HG03575 (cell line): ENCODE measurements around the gene HM13.
"Not testable (repeated sequence)": the region's sequence is repeated elsewhere in the genome, so short reads cannot be mapped to it uniquely, and the experiment has no call there.

ENCODE experiments used
- ATAC-seq: cut with Tn5 transposase; IDR thresholded peaks from one replicate; pipeline ENCODE4 v1.9.1; 2021; ENCODE audit not compliant: unreplicated experiment, insufficient number of reproducible peaks, low FRiP score; ENCODE audit errors: extremely low read depth

HM13 gene

DNA sequence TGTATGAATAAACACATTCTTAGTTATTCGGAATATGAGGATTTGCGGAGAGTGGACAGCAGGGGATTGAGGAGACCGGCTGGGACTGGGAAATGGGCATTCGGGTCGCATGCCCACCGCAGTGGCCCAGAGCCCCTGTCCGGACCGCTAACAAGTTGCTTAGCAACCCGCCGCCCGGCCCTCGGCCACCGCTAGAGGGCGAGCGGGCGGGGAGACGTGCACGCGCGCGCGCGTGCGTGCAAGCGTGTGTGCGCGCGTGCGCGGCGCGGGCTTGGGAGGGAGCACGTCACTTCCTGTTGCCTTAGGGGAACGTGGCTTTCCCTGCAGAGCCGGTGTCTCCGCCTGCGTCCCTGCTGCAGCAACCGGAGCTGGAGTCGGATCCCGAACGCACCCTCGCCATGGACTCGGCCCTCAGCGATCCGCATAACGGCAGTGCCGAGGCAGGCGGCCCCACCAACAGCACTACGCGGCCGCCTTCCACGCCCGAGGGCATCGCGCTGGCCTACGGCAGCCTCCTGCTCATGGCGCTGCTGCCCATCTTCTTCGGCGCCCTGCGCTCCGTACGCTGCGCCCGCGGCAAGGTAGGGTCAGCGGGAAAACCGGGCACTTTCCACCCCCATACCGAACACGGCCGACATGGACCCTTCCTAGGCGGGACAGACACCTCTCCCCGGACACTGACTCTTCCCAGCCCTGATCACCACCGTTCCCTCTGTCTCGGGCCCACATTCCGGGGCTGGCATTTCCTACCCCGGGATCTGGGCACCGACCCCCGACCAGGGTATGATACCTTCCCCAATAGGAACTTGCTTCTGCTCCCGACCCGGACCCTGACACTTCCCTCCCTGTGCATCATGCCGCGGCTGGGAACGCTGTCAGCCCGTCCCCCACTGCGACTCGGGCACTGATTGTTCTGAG, at the start of gene HM13:
TSS of gene HM13 (plus strand) at position 289 of the 918 bp plus-strand sequence. CDS start at position 399, 110 bp downstream.
- no peak for ATAC-seq

- not testable (repeated sequence) for ATAC-seq
Observed at GRCh38 chr20:31470946-31471345, 43.3 kb upstream of the HM13 start.

GRCh38 chr20:31472395-31473330, 41.6 kb upstream of the HM13 start:
- ATAC-seq, result no peak

- no peak for ATAC-seq
Observed at GRCh38 chr20:31473331-31474096, 40.7 kb upstream of the HM13 start.

DNA sequence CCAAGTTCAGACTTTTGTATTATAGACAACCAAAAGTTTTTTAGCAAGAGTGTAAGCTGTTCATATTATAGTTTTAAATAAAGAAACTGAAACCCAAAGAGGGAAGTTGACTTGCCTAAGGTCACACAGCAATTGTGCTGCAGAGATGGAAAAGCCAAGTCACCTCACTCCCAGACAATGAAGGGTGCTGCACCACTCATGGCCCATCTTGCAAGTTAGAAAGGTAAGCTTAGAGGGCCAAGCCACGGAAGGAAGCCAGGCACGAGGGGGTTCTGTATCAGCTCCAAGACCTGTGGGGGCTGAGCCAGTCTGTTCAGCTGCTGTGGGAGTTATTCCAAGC, 40.2 kb upstream of the HM13 start:
- ATAC-seq, result no peak

DNA sequence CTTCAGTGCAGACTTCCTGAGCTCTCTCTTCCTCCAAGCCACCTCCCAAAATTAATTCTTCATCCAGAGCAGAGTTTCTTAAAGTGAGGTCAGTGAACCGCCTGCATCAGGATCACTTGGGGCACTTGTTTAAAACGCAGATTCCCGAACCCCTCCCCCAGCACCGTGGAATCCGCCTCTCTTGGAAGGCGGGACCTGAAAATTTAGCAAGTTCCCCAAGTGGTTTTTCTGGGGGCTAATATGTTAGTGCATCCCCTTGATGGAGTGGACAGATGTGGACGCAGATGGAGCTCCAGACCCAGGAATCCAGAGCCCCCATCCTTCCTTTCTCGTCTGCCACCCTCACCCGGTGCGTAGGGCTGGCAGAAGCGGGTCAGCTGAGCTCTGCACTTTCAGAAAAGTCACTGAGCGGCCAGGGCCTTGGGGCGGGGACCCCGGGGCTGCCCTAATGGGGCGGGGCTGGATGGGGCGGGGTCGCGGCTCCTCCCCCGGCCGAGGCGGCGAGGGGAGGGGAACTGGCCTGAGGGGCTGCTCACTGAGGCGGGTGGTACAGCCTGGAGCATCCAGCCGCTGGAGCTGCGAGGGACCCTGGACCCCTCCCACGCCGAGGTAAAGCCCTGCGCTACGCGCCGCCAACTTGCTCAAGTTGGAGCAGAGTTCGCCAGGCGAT, 39.3 kb upstream of the HM13 start, which contains the start of the genes DEFB124 and REM1:
TSS of gene DEFB124 (minus strand) at position 370 of the 670 bp plus-strand sequence. CDS start 2,114 bp downstream, outside the sequence.
TSS of gene REM1 (plus strand) at position 531 of the 670 bp plus-strand sequence. CDS start 1,158 bp downstream, outside the sequence.
- ATAC-seq, result no peak

DNA sequence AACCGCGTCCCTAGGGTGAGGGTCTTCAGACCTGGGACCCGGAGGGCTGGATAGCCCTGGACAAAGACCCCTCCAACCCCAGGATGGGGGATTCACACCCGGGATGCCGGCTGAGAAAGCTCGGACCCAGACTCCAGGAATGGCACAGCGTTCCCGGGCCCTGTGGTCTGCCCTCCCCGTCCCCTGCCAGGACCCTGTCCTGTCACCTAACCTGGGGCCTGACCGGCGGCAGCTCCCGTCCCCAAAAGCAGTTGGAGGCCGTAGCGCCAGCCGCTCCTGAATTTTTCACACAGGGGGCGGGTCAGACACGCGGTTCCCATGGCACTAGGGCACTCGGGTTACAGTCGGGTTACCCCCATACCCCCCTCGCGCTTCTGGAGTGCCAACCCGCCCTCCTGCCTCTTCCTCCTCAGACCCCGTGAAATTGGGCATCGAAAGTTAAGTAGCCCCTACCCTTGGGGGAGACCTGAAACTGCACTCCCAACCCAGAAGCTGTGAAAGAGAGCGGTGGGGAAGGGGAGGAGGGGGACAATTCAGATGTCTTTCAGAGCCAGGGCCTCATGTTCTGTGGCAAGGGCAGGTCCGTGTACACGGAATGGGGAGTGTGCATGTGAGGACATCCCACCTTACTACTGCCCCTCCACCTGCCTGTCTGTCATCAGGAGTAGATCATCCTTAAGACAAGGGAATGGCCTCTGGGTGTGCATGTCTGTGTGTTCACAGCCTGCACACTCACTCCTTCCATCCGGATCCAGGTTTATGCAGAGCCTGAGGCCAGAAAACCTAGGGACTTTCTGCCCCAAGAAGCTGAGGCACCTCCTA, 38.6 kb upstream of the HM13 start:
- ATAC-seq, result no peak

- no peak for ATAC-seq
Observed at GRCh38 chr20:31476294-31476585, 38.0 kb upstream of the HM13 start.

GRCh38 chr20:31476643-31477215, 37.5 kb upstream of the HM13 start:
- no peak for ATAC-seq

DNA sequence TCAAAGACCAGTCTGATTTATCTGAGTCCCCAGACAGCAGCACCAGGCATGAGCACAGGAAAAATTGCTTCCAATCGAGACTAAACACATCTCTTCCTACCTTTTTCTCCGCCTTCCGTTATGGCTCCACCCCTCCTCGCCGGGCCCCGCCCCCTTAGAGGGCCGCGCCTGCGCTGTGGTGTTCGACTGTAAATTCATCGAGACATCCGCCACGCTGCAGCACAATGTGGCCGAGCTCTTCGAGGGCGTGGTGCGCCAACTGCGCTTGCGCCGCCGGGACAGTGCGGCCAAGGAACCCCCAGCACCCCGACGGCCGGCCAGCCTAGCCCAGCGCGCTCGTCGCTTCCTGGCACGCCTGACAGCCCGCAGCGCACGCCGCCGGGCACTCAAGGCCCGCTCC, 30.2 kb upstream of the HM13 start:
- ATAC-seq, result no peak

GRCh38 chr20:31485450-31486339, 28.5 kb upstream of the HM13 start:
- ATAC-seq, result no peak

DNA sequence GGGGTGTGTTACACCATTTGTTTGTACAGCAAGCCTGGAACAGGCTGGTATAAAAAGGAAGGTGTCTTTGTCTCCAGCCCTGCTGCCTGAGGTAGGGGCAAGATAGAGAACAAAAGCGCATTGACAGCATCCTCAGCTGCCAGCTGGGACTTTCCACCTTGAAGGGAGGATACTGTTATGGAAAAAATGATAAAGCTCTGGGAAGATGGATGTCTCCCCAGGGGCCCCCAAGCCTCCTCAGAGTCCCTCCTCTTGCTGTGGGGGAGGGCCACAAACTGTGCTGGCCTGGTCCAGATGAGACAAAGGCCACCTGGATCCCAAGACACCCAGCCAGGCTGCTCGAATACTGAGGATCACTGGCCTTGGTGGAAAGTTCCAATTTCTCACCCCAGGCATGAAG, 26.1 kb upstream of the HM13 start:
- ATAC-seq, result no peak

DNA sequence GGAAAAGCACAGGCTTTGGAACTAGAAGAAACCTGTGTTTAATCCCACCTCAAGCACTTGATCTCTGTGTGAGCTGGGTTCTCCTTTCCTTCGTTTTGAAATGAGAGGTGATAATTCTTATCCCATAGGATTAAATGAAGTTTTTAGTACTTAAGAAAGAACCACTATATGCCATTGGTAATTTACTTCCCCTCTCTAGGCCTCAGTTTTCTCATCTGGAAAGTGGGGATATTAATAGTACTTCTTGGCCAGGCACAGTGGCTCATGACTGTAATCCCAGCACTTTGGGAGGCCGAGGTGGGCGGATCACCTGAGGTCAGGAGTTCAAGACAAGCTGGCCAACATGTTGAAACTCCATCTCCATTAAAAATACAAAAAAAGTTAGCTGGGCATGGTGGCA, 25.1 kb upstream of the HM13 start:
- no peak for ATAC-seq

DNA sequence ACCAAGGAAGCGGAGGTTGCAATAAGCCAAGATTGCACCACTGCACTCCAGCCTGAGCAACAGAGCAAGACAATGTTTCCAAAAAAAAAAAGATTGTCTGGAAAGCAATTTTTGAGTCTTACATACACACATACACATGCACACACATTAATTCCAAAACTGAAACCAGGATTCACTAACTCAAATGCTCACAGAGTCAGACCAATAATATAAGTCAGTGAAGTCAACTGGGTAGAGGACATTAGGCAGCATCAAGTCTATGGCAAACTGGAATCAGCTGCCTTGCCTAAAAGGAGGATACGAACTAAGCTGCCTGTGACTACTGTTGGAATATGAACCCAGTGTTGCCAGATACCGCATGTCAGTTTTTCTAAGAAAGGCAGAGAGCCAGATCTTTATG, 23.5 kb upstream of the HM13 start:
- no peak for ATAC-seq

- no peak for ATAC-seq
Observed at GRCh38 chr20:31494131-31494530, 20.1 kb upstream of the HM13 start.

DNA sequence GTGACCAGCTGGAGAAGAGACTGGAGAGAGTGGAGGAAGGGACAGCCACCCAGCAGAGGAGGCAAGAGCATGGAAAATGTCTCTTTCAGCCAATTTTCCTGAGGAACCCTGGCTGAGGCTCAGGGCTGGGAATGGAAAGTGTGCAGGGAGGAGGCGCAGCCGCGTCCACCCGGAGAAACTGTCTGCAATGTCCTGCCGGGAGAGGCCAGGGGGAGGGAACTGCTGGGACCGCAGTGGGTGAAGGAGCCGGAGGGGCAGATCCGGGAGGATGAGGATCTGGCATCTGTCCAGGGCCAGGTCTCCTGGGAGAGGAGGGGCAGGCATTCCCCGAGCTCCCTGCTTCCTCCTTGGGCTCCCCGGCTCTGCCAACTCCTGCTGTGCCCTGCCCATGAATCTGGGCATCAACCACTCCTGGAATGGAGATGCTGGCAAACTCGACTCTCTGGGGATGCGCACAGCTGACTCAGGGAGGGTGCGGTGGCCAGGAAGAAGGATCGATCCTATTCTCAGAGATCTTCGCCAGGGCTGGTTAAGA, 17.4 kb upstream of the HM13 start:
- no peak for ATAC-seq
